Thyroid gland (tissue), 4 donors: ENCODE measurements around the gene LINC01488. TPM values are rescaled to one million over a fixed set of nuclear protein-coding genes. Genes with fewer than 3 reads are reported as not detected.

Source experiments
- DNase-seq, 2 donors: peaks; one replicate each; pipeline ENCODE4 v3.0.0-alpha.2; 2019
- H3K27ac ChIP-seq, 3 donors: fragments of 200-600 bp; sonication (generic); 1 replicate in 2 of 3; 2 replicates in 1 of 3; pipeline ENCODE4 v1.5.1; 2016 to 2019; ENCODE audit warnings: mild to moderate bottlenecking in 1 of 3, moderate library complexity in 1 of 3
- H3K27me3 ChIP-seq: fragments of 200-600 bp; sonication (generic); one replicate; pipeline ENCODE4 v1.5.1; 2019
- H3K36me3 ChIP-seq, 2 donors: fragments of 200-600 bp; sonication (generic); one replicate each; pipeline ENCODE4 v1.5.1; 2016 to 2019
- H3K4me1 ChIP-seq, 2 donors: fragments of 200-600 bp; sonication (generic); one replicate each; pipeline ENCODE4 v1.5.1; 2017 to 2019
- H3K4me3 ChIP-seq, 3 donors: fragments of 200-600 bp; sonication (generic); replicated peaks in 1 of 3; 1 replicate in 2 of 3; 2 replicates in 1 of 3; pipeline ENCODE4 v1.5.1; 2016; ENCODE audit warnings: mild to moderate bottlenecking in 1 of 3
- H3K9me3 ChIP-seq: fragments of 200-600 bp; sonication (generic); one replicate; pipeline ENCODE4 v1.5.1; 2017
- CTCF ChIP-seq, 6 experiments: fragments of 200-600 bp in 3 of 6; fragments of 450-650 bp in 3 of 6; sonication (generic) in 3 of 6; IDR thresholded peaks; one replicate each; pipeline ENCODE4 v1.5.1; 2016 to 2019; ENCODE audit warnings: antibody characterized with exemption in 6 of 6, mild to moderate bottlenecking in 2 of 6, inconsistent platforms in 1 of 6, moderate library complexity in 1 of 6
- POLR2A ChIP-seq, 2 donors: fragments of 450-650 bp; IDR thresholded peaks; one replicate each; pipeline ENCODE4 v1.6.1; 2017; ENCODE audit warnings: antibody characterized with exemption in 2 of 2, mild to moderate bottlenecking in 2 of 2, moderate library complexity in 1 of 2
- WGBS, 2 donors: methylation state at CpG; one replicate each; pipeline ENCODE4 v1.1.5; 2017; 5-methylcytosine and 5-hydroxymethylcytosine counted together
- intact Hi-C: fragments of 100-400 bp; cut with DNase I; formaldehyde crosslinking; loops from one replicate; pipeline ENCODE4 v1.15.1; 2023
- total RNA-seq, 4 donors: library from RNA; depleted of rRNA; stranded (reverse); fragments of >200 nt; gene quantifications; one replicate each; pipeline ENCODE4 v1.2.3, GENCODE V29; 2016

The LINC01488 gene
- total RNA-seq, 4 donors from 2014 or later: not detected

GRCh38 chr11:69515271-69516245, 34.1 kb downstream of the LINC01488 start:
- H3K27ac ChIP-seq: no peak overlapping the region
- TF ChIP-seq POLR2A (IDR thresholded peaks at IDR 0.05) (no peak), CTCF (IDR thresholded peaks at IDR 0.05) (no peak)
- WGBS, 2 donors: 88 to 92% methylated on average over 11 to 12 of the region's 12 CpGs

GRCh38 chr11:69516526-69516925, 35.1 kb downstream of the LINC01488 start:
- Histone ChIP-seq H3K27me3 (no peaks in the 10 kb centered on the region), H3K9me3 (no peaks in the 10 kb centered on the region), H3K27ac (no peak overlapping the region), H3K4me3 (no peak overlapping the region), H3K36me3 (no peaks in the 10 kb centered on the region), H3K4me1 (no peaks in the 10 kb centered on the region)
- WGBS, 2 donors: 90 to 93% methylated on average over 3 of the region's 3 CpGs
- no peak for DNase-seq
- intact Hi-C loops: no loop called here
- TF ChIP-seq POLR2A (IDR thresholded peaks at IDR 0.05): no peak
- TF ChIP-seq CTCF (IDR thresholded peaks at IDR 0.05): no peak

More at GRCh38 chr11:69515271-69516245, 34.1 kb downstream of the LINC01488 start:
- H3K9me3 ChIP-seq: no peaks in the 10 kb centered on the region
- no peak for DNase-seq
- no peaks in the 10 kb centered on the region for H3K36me3 ChIP-seq
- H3K4me1 ChIP-seq: no peaks in the 10 kb centered on the region
- intact Hi-C loops: no loop called here
- H3K27me3 ChIP-seq: no peaks in the 10 kb centered on the region
- no peak overlapping the region for H3K4me3 ChIP-seq

- 88 to 96% methylated on average over 5 of the region's 5 CpGs for WGBS, 2 donors
- Histone ChIP-seq H3K4me3 (no peak overlapping the region), H3K4me1 (no peaks in the 10 kb centered on the region), H3K27me3 (no peaks in the 10 kb centered on the region), H3K36me3 (no peaks in the 10 kb centered on the region), H3K9me3 (no peaks in the 10 kb centered on the region), H3K27ac (no peak overlapping the region)
- no peak for TF ChIP-seq POLR2A (IDR thresholded peaks at IDR 0.05)
- TF ChIP-seq CTCF (IDR thresholded peaks at IDR 0.05): no peak
- DNase-seq: no peak
- intact Hi-C loops: no loop called here
Observed at GRCh38 chr11:69518081-69518950, 36.9 kb downstream of the LINC01488 start.

- H3K4me3 ChIP-seq: no peak overlapping the region
- H3K9me3 ChIP-seq: no peaks in the 10 kb centered on the region
- no peak overlapping the region for H3K27ac ChIP-seq
- intact Hi-C loops: no loop called here
- H3K4me1 ChIP-seq: no peaks in the 10 kb centered on the region
- 98 to 100% methylated on average over 1 of the region's 1 CpG for WGBS, 2 donors
- no peaks in the 10 kb centered on the region for H3K27me3 ChIP-seq
- no peak for DNase-seq
- H3K36me3 ChIP-seq: no peaks in the 10 kb centered on the region
- TF ChIP-seq POLR2A (IDR thresholded peaks at IDR 0.05) (no peak), CTCF (IDR thresholded peaks at IDR 0.05) (no peak)
Observed at GRCh38 chr11:69520186-69520916, 38.9 kb downstream of the LINC01488 start.
